ENCODE results near the gene NKAIN1. TPM values are rescaled to one million over a fixed set of nuclear protein-coding genes. Genes with fewer than 3 reads are reported as not detected.
A peak's percentile ranks its signal among the peaks of the same experiment; 100 is the strongest.
"Not testable (repeated sequence)": the region's sequence is repeated elsewhere in the genome, so short reads cannot be mapped to it uniquely, and the experiment has no call there.

The NKAIN1 gene
- total and polyA plus RNA-seq, 5 experiments from 2014 or later, result not detected

- H3K27me3 Mint-ChIP-seq, result not testable (repeated sequence)
These were observed 100.7 kb downstream of the NKAIN1 start for GRCh38 chr1:31138797-31139521.

GRCh38 chr1:31137873-31138272 lies 101.8 kb downstream of the NKAIN1 start:
- H3K9me3 Mint-ChIP-seq, H3K27me3 Mint-ChIP-seq: not testable (repeated sequence)

More at GRCh38 chr1:31138797-31139521, 100.7 kb downstream of the NKAIN1 start:
- H3K27ac Mint-ChIP-seq, H3K4me1 Mint-ChIP-seq, DNase-seq, H3K36me3 Mint-ChIP-seq, POLR2A ChIA-PET, ATAC-seq, H3K9me3 Mint-ChIP-seq, H3K4me3 Mint-ChIP-seq: not testable (repeated sequence)

GRCh38 chr1:31135973-31136600 lies 103.6 kb downstream of the NKAIN1 start:
- ATAC-seq (no peak), DNase-seq (no peak)
- Mint-ChIP-seq H3K27me3 (peaks cover 0 to 5% (median 2%) of the 10 kb centered on the region in 5 donors), H3K4me1 (no peaks in the 10 kb centered on the region), H3K36me3 (peaks cover 0 to under 1% (median 0%) of the 10 kb centered on the region in 3 donors), H3K27ac (no peak overlapping the region), H3K9me3 (no peaks in the 10 kb centered on the region), H3K4me3 (no peak overlapping the region)
- POLR2A ChIA-PET, result no interaction called here

More at GRCh38 chr1:31137873-31138272, 101.8 kb downstream of the NKAIN1 start:
- POLR2A ChIA-PET, DNase-seq, H3K4me1 Mint-ChIP-seq, H3K36me3 Mint-ChIP-seq, ATAC-seq, H3K4me3 Mint-ChIP-seq, H3K27ac Mint-ChIP-seq: not testable (repeated sequence)

DNA sequence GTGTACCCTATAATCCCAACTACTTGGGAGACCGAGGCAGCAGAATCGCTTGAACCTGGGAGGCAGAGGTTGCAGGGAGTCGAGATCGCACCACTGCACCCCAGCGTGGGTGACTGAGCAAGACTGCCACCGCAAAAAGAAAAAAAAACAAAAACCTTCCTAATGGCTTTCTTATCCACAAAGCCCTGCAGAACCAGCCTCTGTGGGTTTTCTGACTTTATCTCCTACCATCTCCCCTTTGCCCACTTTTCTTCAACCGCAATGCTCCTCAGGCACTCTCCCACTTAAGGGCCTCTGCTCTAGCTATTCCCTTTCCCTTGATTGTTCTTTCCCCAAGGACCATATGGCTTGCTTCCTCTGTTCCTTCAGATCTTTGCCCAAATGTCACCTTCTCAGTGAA lies 106.3 kb downstream of the NKAIN1 start:
- no peaks in the 10 kb centered on the region for H3K9me3 Mint-ChIP-seq
- no peak for DNase-seq
- no peaks in the 10 kb centered on the region for H3K4me1 Mint-ChIP-seq
- POLR2A ChIA-PET, result no interaction called here
- no peak for ATAC-seq
- peaks cover 0 to 8% (median 2%) of the 10 kb centered on the region in 5 donors for H3K27me3 Mint-ChIP-seq
- no peak overlapping the region for H3K4me3 Mint-ChIP-seq
- peak overlapping the region in 1 of 10 donors; percentile 19 for H3K27ac Mint-ChIP-seq
- no peaks in the 10 kb centered on the region for H3K36me3 Mint-ChIP-seq

Other genes with a start within 250 kb of the NKAIN1 start
- gene PUM1, start 174.2 kb downstream of the NKAIN1 start, total RNA-seq, result 100 to 1,000 TPM; 175 to 189 TPM
- 100 to 1,000 TPM in 2 of 3 donors, 10 to 100 TPM in 1; 94.0 to 126 (median 113) TPM for gene PUM1, start 174.2 kb downstream of the NKAIN1 start, polyA plus RNA-seq
- 10 to 100 TPM; 69.6 to 76.6 TPM for gene SNRNP40, start 56.9 kb upstream of the NKAIN1 start, total RNA-seq
- 100 to 1,000 TPM in 1 of 3 donors, 10 to 100 TPM in 2; 83.9 to 109 (median 96.2) TPM for gene SNRNP40, start 56.9 kb upstream of the NKAIN1 start, polyA plus RNA-seq
- 10 to 100 TPM; 19.0 to 23.1 TPM for gene ZCCHC17, start 57.1 kb upstream of the NKAIN1 start, total RNA-seq
- gene ZCCHC17, start 57.1 kb upstream of the NKAIN1 start, polyA plus RNA-seq, result 10 to 100 TPM; 39.5 to 48.2 (median 45.4) TPM
- gene FABP3, start 133.2 kb upstream of the NKAIN1 start, total RNA-seq, result not detected
- not detected for gene FABP3, start 133.2 kb upstream of the NKAIN1 start, polyA plus RNA-seq
- gene SERINC2, start 173.3 kb upstream of the NKAIN1 start, total RNA-seq, result not detected
- not detected for gene SERINC2, start 173.3 kb upstream of the NKAIN1 start, polyA plus RNA-seq